Epithelial cell of proximal tubule (primary cell): ENCODE measurements around the gene CSF1R. TPM values are rescaled to one million over a fixed set of nuclear protein-coding genes. Genes with fewer than 3 reads are reported as not detected.
"Not testable (repeated sequence)": the region's sequence is repeated elsewhere in the genome, so short reads cannot be mapped to it uniquely, and the experiment has no call there.

ENCODE experiments used
- DNase-seq: peaks from one replicate; pipeline ENCODE4 v3.0.0-alpha.2; 2011; ENCODE audit warnings: low read depth
- H3K4me3 ChIP-seq: 2 replicates; pipeline ENCODE4 v1.5.1; 2011; ENCODE audit warnings: low read depth, mild to moderate bottlenecking, low read length
- total RNA-seq: library from RNA; depleted of rRNA; stranded (reverse); fragments of >200 nt; gene quantifications from 2 replicates; pipeline ENCODE4 v1.2.3, GENCODE V29; 2015
- TF ChIP-seq, protein P1 (sequence below): conservative IDR thresholded peaks from 2 replicates; pipeline ENCODE4 v1.5.1; 2012; ENCODE audit warnings: low read depth, mild to moderate bottlenecking, low read length

CSF1R gene
- total RNA-seq, 1 donor from 2014 or later = not detected

DNA sequence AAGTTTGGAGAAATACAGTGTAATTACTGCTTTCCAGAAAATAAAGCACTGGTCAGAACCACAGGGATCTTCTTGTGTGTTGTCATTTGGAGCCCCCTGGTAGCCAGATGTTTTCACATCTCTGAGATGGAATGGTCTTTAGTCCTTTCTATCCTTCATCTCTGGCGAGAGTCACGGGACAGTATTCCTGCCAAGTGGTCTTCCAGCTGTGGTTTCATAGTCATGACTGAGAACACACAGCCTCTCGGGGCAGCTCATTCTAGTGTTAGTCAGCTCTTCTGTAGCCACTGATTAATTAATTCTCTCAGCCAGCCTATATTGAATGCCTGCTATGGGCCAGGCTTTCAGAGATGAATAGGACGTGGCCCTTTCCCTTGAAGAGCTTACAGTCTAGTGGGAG lies 51.7 kb downstream of the CSF1R start:
- DNase-seq = no peak
- TF ChIP-seq, protein P1, sequence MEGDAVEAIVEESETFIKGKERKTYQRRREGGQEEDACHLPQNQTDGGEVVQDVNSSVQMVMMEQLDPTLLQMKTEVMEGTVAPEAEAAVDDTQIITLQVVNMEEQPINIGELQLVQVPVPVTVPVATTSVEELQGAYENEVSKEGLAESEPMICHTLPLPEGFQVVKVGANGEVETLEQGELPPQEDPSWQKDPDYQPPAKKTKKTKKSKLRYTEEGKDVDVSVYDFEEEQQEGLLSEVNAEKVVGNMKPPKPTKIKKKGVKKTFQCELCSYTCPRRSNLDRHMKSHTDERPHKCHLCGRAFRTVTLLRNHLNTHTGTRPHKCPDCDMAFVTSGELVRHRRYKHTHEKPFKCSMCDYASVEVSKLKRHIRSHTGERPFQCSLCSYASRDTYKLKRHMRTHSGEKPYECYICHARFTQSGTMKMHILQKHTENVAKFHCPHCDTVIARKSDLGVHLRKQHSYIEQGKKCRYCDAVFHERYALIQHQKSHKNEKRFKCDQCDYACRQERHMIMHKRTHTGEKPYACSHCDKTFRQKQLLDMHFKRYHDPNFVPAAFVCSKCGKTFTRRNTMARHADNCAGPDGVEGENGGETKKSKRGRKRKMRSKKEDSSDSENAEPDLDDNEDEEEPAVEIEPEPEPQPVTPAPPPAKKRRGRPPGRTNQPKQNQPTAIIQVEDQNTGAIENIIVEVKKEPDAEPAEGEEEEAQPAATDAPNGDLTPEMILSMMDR = no peak
- no peak overlapping the region for H3K4me3 ChIP-seq

DNA sequence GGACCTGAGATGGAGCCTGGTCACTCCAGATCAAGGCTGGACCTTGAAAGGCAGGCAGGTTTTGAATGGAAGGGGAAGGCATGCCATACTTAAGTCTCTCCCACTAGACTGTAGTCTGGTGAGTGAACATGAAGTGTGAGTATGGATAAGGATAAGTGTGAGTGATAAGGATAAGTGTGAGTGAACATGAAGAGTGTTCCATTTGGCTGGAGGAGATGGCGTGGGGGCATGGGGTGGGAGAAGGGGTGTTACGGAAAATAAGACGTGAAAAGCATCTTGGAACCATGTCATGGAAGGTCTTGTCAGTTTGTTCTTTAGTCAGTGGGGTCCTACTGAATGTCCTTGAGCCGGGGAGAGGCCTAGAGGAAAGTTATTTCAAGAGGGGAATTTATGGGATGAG lies 53.0 kb downstream of the CSF1R start:
- TF ChIP-seq, protein P1 = no peak
- no peak overlapping the region for H3K4me3 ChIP-seq
- no peak for DNase-seq

DNA sequence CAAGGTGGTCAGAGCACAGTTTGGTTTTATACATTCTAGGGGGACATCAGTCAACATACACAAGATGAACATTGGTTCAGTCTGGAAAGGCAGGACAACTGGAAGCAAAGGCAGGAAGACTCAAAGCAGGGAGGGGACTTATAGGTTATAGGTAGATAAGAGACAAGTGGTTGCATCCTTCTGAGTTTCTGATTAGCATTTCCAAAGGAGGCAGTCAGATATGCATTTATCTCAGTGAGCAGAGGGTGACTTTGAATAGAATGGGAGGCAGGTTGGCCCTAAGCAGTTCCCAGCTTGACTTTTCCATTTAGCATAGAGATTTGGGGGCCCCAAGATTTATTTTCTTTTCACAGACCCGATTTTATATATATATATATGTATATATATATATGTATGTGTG lies 58.3 kb downstream of the CSF1R start:
- DNase-seq = not testable (repeated sequence)

DNA sequence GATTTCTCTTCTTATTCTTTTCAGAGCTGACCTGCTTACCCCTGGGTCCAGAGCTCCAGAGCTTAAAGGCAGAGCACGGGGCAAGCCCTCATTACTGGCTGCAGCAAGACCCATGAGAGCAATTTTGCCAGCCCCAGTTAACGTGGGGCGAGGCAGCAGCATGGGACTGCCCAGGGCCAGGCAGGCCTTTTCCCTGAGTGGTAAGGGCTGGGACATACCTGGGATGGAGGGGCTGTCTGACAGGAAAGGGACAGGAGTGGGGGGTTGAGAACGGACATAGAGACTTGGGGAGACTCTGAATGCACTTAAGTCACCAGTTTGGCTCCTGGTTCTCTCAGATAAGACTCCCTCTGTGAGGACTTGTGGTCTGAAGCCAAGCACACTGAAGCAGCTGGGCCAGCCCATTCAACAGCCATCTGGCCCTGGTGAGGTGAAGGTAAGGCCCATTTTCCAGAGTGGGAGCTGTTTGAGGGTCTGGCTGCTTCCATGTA lies 59.6 kb downstream of the CSF1R start:
- no peak for DNase-seq
- TF ChIP-seq, protein P1 = no peak

More for the DNA sequence above, 58.3 kb downstream of the CSF1R start:
- H3K4me3 ChIP-seq = not testable (repeated sequence)

DNA sequence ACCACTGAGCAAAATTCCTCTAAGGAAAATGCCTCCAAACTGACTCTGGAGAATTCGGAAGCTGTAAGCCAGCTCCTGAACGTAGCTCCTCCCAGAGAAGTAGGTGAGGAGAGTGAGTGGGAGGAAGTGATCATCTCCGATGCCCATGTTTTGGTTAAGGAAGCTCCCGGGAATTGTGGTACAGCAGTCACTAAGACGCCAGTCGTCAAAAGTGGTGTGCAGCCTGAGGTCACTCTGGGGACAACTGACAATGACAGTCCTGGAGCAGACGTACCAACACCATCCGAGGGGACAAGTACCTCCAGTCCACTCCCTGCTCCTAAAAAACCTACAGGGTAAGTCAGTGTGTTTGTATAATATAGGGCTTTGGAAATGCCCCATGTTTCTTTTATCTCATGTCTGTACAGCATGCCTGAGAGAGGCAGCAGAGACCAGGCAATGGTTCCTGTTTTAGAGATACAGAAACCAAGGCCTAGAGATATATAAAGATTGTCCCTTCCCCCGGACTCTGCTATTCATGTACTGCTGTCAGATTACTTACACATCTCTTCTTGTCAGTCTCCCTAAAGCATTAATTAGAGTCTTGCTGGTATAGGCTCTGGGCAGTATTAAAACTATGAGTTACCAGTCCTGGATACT lies 61.9 kb downstream of the CSF1R start:
- DNase-seq = no peak
- TF ChIP-seq, protein P1 = no peak
- no peak overlapping the region for H3K4me3 ChIP-seq

More for the DNA sequence above, 59.6 kb downstream of the CSF1R start:
- H3K4me3 ChIP-seq = no peak overlapping the region

DNA sequence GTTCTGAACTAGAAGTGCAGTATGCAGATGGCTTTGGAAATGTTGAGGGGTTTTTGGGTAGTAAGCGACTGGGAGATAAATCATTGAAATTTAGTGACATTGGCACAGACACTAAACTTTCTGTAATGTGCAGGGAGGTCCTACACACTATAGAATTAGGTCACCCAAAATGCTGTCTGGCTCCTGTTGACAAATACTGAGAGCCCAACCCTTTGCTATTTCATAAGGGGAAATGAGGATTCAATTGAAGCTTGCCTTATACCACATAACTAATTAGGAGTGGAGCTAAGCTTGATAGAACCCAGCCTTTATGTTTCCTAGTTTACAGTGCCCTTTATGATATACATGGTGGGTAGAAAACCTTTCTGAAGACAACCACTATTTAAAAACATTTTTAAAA lies 63.2 kb downstream of the CSF1R start:
- no peak overlapping the region for H3K4me3 ChIP-seq

DNA sequence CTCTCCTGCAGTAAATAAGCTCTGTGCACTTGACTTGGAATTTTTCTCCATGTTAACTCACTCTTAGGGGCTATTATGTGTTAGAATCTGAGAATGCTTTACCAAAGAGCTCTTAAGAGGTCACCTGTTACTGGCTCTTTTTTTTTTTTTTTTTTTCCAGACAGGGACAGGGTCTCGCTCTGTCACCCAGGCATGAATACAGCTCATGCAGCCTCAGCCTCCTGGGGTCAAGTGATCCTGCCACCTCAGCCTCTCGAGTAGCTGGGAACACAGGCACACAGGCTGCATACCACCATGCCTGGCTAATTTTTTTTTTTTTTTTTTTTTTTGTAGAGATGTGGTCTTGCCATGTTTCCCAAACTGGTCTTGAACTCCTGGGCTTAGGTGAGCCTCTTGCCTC lies 63.7 kb downstream of the CSF1R start:
- peak; percentile 85 for DNase-seq
- no peak overlapping the region for H3K4me3 ChIP-seq
- TF ChIP-seq, protein P1 = no peak

More for the DNA sequence above, 63.2 kb downstream of the CSF1R start:
- TF ChIP-seq, protein P1 = no peak
- no peak for DNase-seq
